22Rv1 (cell line): ENCODE results near the gene KASH5.

Experiments used
- H3K27ac ChIP-seq: fragments of 450-650 bp; 2 replicates; pipeline ENCODE4 v1.5.1; 2017
- CTCF ChIP-seq: fragments of 450-650 bp; IDR thresholded peaks from 2 replicates; pipeline ENCODE4 v1.5.1; 2017; ENCODE audit warnings: mild to moderate bottlenecking
- ZFX ChIP-seq: fragments of 450-650 bp; IDR thresholded peaks from 2 replicates; pipeline ENCODE4 v1.6.1; 2017; ENCODE audit warnings: antibody characterized with exemption, borderline replicate concordance

The KASH5 gene

GRCh38 chr19:49356382-49356781 lies 31.7 kb upstream of the KASH5 start:
- TF ChIP-seq ZFX: no peak
- no peak for TF ChIP-seq CTCF
- H3K27ac ChIP-seq: no peak overlapping the region

GRCh38 chr19:49357186-49357585 lies 30.9 kb upstream of the KASH5 start:
- TF ChIP-seq ZFX (no peak), CTCF (no peak)
- H3K27ac ChIP-seq: no peak overlapping the region

- TF ChIP-seq ZFX (no peak), CTCF (no peak)
- peak overlapping the region; percentile 88 for H3K27ac ChIP-seq
Measured at GRCh38 chr19:49359851-49360820, 27.9 kb upstream of the KASH5 start.

- TF ChIP-seq ZFX (no peak), CTCF (no peak)
- peak overlapping the region; percentile 88 for H3K27ac ChIP-seq
Measured at GRCh38 chr19:49361438-49362047, 26.5 kb upstream of the KASH5 start.

- TF ChIP-seq CTCF: no peak
- TF ChIP-seq ZFX: no peak
- H3K27ac ChIP-seq: peak within 1 kb of the TSS; percentile 88
Measured at GRCh38 chr19:49362048-49362928, 25.8 kb upstream of the KASH5 start, which contains the start of gene TEAD2. TSS of gene TEAD2 (minus strand) at chr19:49362416. CDS start at chr19:49360075, 2,341 bp downstream.

GRCh38 chr19:49362929-49363267 lies 25.2 kb upstream of the KASH5 start:
- H3K27ac ChIP-seq: peak overlapping the region; percentile 88
- TF ChIP-seq ZFX: no peak
- no peak for TF ChIP-seq CTCF
